ENCODE results near the gene SMPD4. TPM values are rescaled to one million over a fixed set of nuclear protein-coding genes. Genes with fewer than 3 reads are reported as not detected.
A peak's percentile ranks its signal among the peaks of the same experiment; 100 is the strongest.
"Not testable (repeated sequence)": the region's sequence is repeated elsewhere in the genome, so short reads cannot be mapped to it uniquely, and the experiment has no call there.

Gene SMPD4
- total RNA-seq, 2 donors from 2014 or later, result 81.6 to 93.9 TPM

GRCh38 chr2:130127726-130128125 lies 53.7 kb downstream of the SMPD4 start:
- not testable (repeated sequence) for H3K9ac ChIP-seq (ENCODE audit: extremely low read depth, low read length, poor library complexity, severe bottlenecking); H3K4me1 ChIP-seq (ENCODE audit: control insufficient read depth, insufficient read depth, low read length); H3K36me3 ChIP-seq (ENCODE audit: control insufficient read depth, insufficient read depth, low read length); H3K9me3 Mint-ChIP-seq; H3K27me3 Mint-ChIP-seq (ENCODE audit: insufficient read depth); DNase-seq; H3K27me3 ChIP-seq (ENCODE audit: control insufficient read depth, insufficient read depth, low read length, poor library complexity, severe bottlenecking); H3K27ac ChIP-seq (ENCODE audit: low read depth, low read length); H3K9me3 ChIP-seq (ENCODE audit: control insufficient read depth, low read length); H3K27ac Mint-ChIP-seq; H3K4me3 ChIP-seq (ENCODE audit: low read length); H3K4me1 Mint-ChIP-seq; H3K36me3 Mint-ChIP-seq (ENCODE audit: low read depth)
- H3K4me3 Mint-ChIP-seq, result peak overlapping the region; percentile 85
- TF ChIP-seq CTCF (conservative IDR thresholded peaks at IDR 0.05), result peak; percentile 14
- WGBS, 2 experiments (ENCODE audit: insufficient coverage in 1 of 2, insufficient read length in 1 of 2), result 61% methylated on average over 2 of the region's 9 CpGs; no CpG with 5 or more reads in 1 of the 2 experiments

GRCh38 chr2:130120924-130121323 lies 60.5 kb downstream of the SMPD4 start:
- not testable (repeated sequence) for DNase-seq

GRCh38 chr2:130102597-130103363 lies 78.6 kb downstream of the SMPD4 start:
- H3K9me3 Mint-ChIP-seq; H3K9ac ChIP-seq (ENCODE audit: extremely low read depth, low read length, poor library complexity, severe bottlenecking); H3K4me1 Mint-ChIP-seq; H3K27me3 ChIP-seq (ENCODE audit: control insufficient read depth, insufficient read depth, low read length, poor library complexity, severe bottlenecking); H3K4me3 Mint-ChIP-seq; H3K27me3 Mint-ChIP-seq (ENCODE audit: insufficient read depth); H3K36me3 Mint-ChIP-seq (ENCODE audit: low read depth); H3K36me3 ChIP-seq (ENCODE audit: control insufficient read depth, insufficient read depth, low read length); H3K4me1 ChIP-seq (ENCODE audit: control insufficient read depth, insufficient read depth, low read length); H3K9me3 ChIP-seq (ENCODE audit: control insufficient read depth, low read length); H3K4me3 ChIP-seq (ENCODE audit: low read length): not testable (repeated sequence)
- H3K27ac ChIP-seq (ENCODE audit: low read depth, low read length), result peak overlapping the region; percentile 78
- DNase-seq, result peak; percentile 21
- 47 to 53% methylated on average over 3 to 5 of the region's 8 CpGs for WGBS, 2 experiments (ENCODE audit: insufficient coverage in 1 of 2, insufficient read length in 1 of 2)
- H3K27ac Mint-ChIP-seq, result peak overlapping the region; percentile 26

More at GRCh38 chr2:130120924-130121323, 60.5 kb downstream of the SMPD4 start:
- H3K9me3 ChIP-seq (ENCODE audit: control insufficient read depth, low read length); H3K4me3 Mint-ChIP-seq; H3K9me3 Mint-ChIP-seq; H3K27me3 ChIP-seq (ENCODE audit: control insufficient read depth, insufficient read depth, low read length, poor library complexity, severe bottlenecking); H3K36me3 ChIP-seq (ENCODE audit: control insufficient read depth, insufficient read depth, low read length); H3K27ac Mint-ChIP-seq; H3K27ac ChIP-seq (ENCODE audit: low read depth, low read length); H3K4me1 Mint-ChIP-seq; H3K36me3 Mint-ChIP-seq (ENCODE audit: low read depth); H3K4me1 ChIP-seq (ENCODE audit: control insufficient read depth, insufficient read depth, low read length); H3K4me3 ChIP-seq (ENCODE audit: low read length); H3K27me3 Mint-ChIP-seq (ENCODE audit: insufficient read depth); H3K9ac ChIP-seq (ENCODE audit: extremely low read depth, low read length, poor library complexity, severe bottlenecking): not testable (repeated sequence)
- WGBS, 2 experiments (ENCODE audit: insufficient coverage in 1 of 2, insufficient read length in 1 of 2), result 96% methylated on average over 10 to 26 of the region's 45 CpGs

Other genes starting within 250 kb of the SMPD4 start
- under 1 TPM; 0.22 to 0.24 TPM for gene RAB6C, start 201.9 kb downstream of the SMPD4 start, total RNA-seq
- 10 to 100 TPM in 1 of 2 donors, under 1 TPM in 1; 0.18 to 12.7 TPM for gene POTEF, start 52.4 kb downstream of the SMPD4 start, total RNA-seq
- gene CCDC74B, start 36.5 kb downstream of the SMPD4 start, total RNA-seq, result 10 to 100 TPM in 1 of 2 donors, 1 to 10 TPM in 1; 8.7 to 10.4 TPM
- 100 to 1,000 TPM; 161 to 224 TPM for gene MZT2B, start 660 bp upstream of the SMPD4 start, total RNA-seq
- not detected for gene TUBA3E, start 16.8 kb upstream of the SMPD4 start, total RNA-seq
- gene IMP4, start 161.3 kb upstream of the SMPD4 start, total RNA-seq, result 10 to 100 TPM; 47.1 to 55.1 TPM
- gene PTPN18, start 174.5 kb upstream of the SMPD4 start, total RNA-seq, result 10 to 100 TPM; 16.4 to 19.6 TPM